Stimulated activated CD8-positive, alpha-beta memory T cell treated with anti-CD3 and anti-CD28 coated beads, Interleukin-2, amount 100 ng/mL, for 48 hours (primary cell): ENCODE data around the gene NLRC5.
"Not testable (repeated sequence)": the region's sequence is repeated elsewhere in the genome, so short reads cannot be mapped to it uniquely, and the experiment has no call there.

Experiments
- DNase-seq, 2 donors: peaks; one replicate each; pipeline ENCODE4 v3.0.0-alpha.2; 2020; ENCODE audit warnings: low read depth in 2 of 2

The NLRC5 gene

GRCh38 chr16:57071081-57071732 is 81.8 kb downstream of the NLRC5 start:
- DNase-seq = not testable (repeated sequence)

DNA sequence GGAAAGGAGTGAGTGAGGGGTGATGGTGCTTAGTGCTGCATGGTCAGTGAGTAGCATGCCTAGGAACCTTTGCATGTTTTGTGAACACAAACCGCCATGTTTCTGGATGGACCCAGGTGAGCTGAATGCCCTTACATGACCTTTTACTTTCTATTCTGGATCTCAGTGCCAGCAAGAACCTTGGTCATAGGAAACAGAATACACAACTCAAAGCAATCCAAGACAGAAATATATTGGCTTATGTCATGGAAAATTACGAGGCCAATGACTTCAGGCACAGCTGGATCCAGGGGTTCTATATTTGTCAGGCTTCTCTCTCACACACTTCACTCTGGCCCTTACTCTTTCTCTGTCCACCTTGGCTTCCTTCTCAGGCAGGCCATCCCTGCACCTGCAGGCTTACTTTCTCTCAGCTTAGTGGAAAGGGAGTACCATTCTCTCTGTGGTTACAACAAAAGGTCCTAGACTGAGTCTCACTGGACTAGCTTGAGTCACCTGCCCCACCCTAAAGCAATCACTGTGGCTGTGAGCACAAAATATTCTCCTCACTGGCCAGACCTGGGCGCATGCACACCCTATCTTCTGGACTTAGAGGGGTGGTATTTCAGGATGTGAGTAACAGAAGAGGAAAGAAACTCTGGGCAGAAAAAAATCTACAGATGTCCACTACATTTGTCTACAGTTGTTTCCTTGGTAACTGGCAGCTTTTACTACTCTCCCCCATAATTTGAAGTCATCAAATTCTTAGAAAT is 82.7 kb downstream of the NLRC5 start:
- no peak for DNase-seq

GRCh38 chr16:57072616-57073275 is 83.4 kb downstream of the NLRC5 start:
- no peak for DNase-seq

- no peak for DNase-seq
These were observed 88.4 kb downstream of the NLRC5 start for GRCh38 chr16:57077714-57078113.

GRCh38 chr16:57081744-57082143 is 92.4 kb downstream of the NLRC5 start:
- no peak for DNase-seq

DNA sequence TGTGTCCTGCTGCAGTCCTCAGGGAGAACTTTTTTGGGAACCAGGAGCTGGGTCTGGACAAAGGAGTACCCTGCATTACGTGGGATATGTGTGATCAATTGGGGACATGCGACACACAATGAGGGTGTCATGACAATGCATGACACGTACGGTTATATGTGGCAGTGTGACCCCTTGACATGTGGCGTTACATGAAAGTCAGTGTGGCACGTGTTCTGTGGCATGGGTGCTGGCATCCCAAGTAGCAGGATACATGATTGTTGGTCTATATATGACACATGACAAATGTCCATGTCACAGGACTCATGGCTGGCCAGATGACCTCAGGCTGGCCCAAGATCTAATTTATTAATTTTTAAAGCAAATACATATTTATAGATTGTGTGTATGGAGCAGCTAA is 93.3 kb downstream of the NLRC5 start:
- no peak for DNase-seq

GRCh38 chr16:57083485-57084126 is 94.2 kb downstream of the NLRC5 start:
- no peak for DNase-seq

DNA sequence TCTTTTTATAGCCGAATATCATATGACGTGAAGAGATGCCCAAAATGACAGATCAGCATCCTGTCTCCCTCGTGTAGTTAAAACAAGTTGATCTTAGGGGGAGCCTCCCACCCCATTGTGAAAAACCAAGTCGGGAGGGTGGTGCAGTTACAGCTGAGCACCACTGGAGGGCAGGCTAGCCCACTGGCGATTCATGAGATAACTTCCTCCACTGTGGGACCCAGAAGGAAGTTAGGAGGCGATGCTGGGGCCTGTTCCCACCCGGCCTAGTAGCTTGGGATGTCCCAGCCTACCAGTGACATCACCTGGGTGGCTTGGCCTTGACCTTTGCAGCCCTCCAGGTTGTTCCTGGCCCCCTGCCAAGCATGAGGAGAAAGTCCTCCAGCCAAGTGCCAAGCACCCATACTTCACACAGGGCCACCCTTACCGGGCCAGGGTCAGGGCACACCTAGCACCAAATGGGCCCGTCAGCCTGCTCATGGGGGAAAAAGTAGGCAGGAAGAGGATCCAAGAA is 95.0 kb downstream of the NLRC5 start:
- DNase-seq = peak; percentile 41 to 53

DNA sequence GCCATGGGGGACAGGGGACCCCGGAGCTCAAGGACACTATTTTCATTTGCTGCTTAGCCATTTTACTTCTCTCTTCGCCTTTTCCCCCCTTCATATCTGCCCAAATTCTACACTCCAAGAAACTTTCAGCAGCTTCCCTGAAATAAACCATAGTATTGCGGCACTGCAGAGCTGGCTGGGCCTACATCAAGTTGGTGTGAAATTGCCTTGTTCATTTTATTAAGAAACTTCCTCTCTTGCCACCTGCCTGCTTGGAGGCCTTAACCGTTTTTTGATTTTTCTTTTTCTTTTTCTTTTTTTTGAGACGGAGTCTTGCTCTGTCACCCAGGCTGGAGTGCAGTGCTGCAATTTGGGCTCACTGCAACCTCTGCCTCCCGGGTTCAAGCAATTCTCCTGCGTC is 95.6 kb downstream of the NLRC5 start:
- no peak for DNase-seq

DNA sequence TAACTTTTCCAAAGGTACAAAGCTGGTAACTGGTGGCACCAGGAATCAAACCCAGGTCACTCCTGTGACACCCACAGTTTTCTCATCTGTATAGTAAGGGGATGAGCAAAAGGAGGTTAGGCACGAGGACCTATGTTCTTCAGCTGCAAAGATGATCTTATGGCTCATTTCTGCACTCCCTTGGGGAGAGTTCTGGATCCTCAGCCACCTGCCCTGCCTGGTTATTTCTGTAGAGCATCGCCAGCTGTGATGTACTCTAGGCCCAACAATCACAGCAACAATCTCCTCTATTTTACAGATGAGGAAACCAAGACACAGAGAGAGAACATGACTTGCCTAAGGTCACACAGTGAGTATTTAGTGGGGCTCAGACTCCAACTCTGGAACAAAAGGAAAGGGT is 97.6 kb downstream of the NLRC5 start:
- DNase-seq = no peak

GRCh38 chr16:57089406-57089805 is 100.0 kb downstream of the NLRC5 start:
- no peak for DNase-seq

- DNase-seq = no peak
These were observed 102.0 kb downstream of the NLRC5 start for GRCh38 chr16:57091200-57091974.

- peak in 1 of 2 donors; percentile 24 for DNase-seq
These were observed 102.8 kb downstream of the NLRC5 start, which contains the start of gene CPNE2 for GRCh38 chr16:57091975-57092785. TSS of gene CPNE2 (plus strand) at chr16:57092583. CDS start at chr16:57110743, 18,160 bp downstream.

GRCh38 chr16:57092786-57093411 is 103.5 kb downstream of the NLRC5 start:
- peak; percentile 25 to 27 for DNase-seq

- DNase-seq = no peak
These were observed 104.6 kb downstream of the NLRC5 start for GRCh38 chr16:57093666-57094564.

GRCh38 chr16:57094911-57095310 is 105.6 kb downstream of the NLRC5 start:
- no peak for DNase-seq

DNA sequence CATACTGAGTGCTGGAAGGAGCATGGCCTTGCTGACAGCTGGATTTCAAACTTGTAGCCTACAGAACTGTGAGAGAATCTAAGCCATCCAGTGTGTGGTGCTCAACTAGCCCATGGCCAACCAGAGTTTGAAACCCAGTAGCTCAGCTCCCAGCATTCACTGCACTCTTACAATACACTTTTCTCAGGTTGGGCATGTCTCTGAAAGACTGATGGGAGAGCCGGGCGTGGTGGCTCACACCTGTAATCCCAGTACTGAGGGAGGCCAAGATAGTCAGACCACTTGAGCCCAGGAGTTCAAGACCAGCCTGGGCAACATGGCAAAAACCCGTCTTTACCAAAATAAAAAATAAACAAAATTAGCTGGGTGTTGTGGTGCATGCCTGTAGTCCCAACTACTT is 106.8 kb downstream of the NLRC5 start:
- no peak for DNase-seq

GRCh38 chr16:57096793-57097192 is 107.4 kb downstream of the NLRC5 start:
- DNase-seq = no peak
